ENCODE measurements around the gene CLN6. TPM values are rescaled to one million over a fixed set of nuclear protein-coding genes. Genes with fewer than 3 reads are reported as not detected.

CLN6 gene
- polyA plus RNA-seq (2014; cell fraction: cytosol; rRNA removed): 79.2 and 95.4 TPM in 2 replicates
- 103 and 107 TPM in 2 replicates for polyA plus RNA-seq (2014; cell fraction: nucleus; rRNA removed)

GRCh38 chr15:68229386-68230156, at the start of gene CLN6:
Gene CLN6, minus strand, starts transcription at chr15:68229728. Its CDS starts 144 bp downstream, at chr15:68229584.
- DNase-seq (ENCODE audit: low spot score): peak; percentile 87

GRCh38 chr15:68278595-68279405, 49.3 kb upstream of the CLN6 start:
- DNase-seq (ENCODE audit: low spot score): peak; percentile 61

GRCh38 chr15:68278345-68278594, 48.7 kb upstream of the CLN6 start:
- no peak for DNase-seq (ENCODE audit: low spot score)

- peak; percentile 91 for DNase-seq (ENCODE audit: low spot score)
Measured at GRCh38 chr15:68277603-68278344, 48.2 kb upstream of the CLN6 start, which contains the start of gene FEM1B. Gene FEM1B, plus strand, starts transcription at chr15:68277745. Its CDS starts 673 bp downstream, at chr15:68278418.

GRCh38 chr15:68277131-68277602, 47.6 kb upstream of the CLN6 start:
- DNase-seq (ENCODE audit: low spot score): peak; percentile 85

- peak; percentile 19 for DNase-seq (ENCODE audit: low spot score)
Measured at GRCh38 chr15:68276668-68277067, 47.1 kb upstream of the CLN6 start.

- no peak for DNase-seq (ENCODE audit: low spot score)
Measured at GRCh38 chr15:68275165-68275746, 45.7 kb upstream of the CLN6 start.

- no peak for DNase-seq (ENCODE audit: low spot score)
Measured at GRCh38 chr15:68274201-68274848, 44.8 kb upstream of the CLN6 start.

GRCh38 chr15:68272721-68273271, 43.3 kb upstream of the CLN6 start:
- no peak for DNase-seq (ENCODE audit: low spot score)

GRCh38 chr15:68271854-68272471, 42.4 kb upstream of the CLN6 start:
- DNase-seq (ENCODE audit: low spot score): peak; percentile 35

GRCh38 chr15:68268405-68268804, 38.9 kb upstream of the CLN6 start:
- DNase-seq (ENCODE audit: low spot score): no peak

- DNase-seq (ENCODE audit: low spot score): no peak
Measured at GRCh38 chr15:68265674-68266073, 36.1 kb upstream of the CLN6 start.

- DNase-seq (ENCODE audit: low spot score): no peak
Measured at GRCh38 chr15:68265081-68265480, 35.6 kb upstream of the CLN6 start.

GRCh38 chr15:68264282-68264681, 34.8 kb upstream of the CLN6 start:
- no peak for DNase-seq (ENCODE audit: low spot score)

- no peak for DNase-seq (ENCODE audit: low spot score)
Measured at GRCh38 chr15:68262514-68263356, 33.2 kb upstream of the CLN6 start.

GRCh38 chr15:68261980-68262379, 32.5 kb upstream of the CLN6 start:
- DNase-seq (ENCODE audit: low spot score): no peak

- no peak for DNase-seq (ENCODE audit: low spot score)
Measured at GRCh38 chr15:68261241-68261640, 31.7 kb upstream of the CLN6 start.

- no peak for DNase-seq (ENCODE audit: low spot score)
Measured at GRCh38 chr15:68259883-68260282, 30.4 kb upstream of the CLN6 start.

- no peak for DNase-seq (ENCODE audit: low spot score)
Measured at GRCh38 chr15:68258692-68259091, 29.2 kb upstream of the CLN6 start.
